NCI-H1105 (cell line): ENCODE results near the gene ATAD2B.
"Not testable (repeated sequence)": the region's sequence is repeated elsewhere in the genome, so short reads cannot be mapped to it uniquely, and the experiment has no call there.

ENCODE experiments used
- DNase-seq: peaks from one replicate; lab custom pipeline; 2025; lab: John Stamatoyannopoulos, UW

ATAD2B gene

DNA sequence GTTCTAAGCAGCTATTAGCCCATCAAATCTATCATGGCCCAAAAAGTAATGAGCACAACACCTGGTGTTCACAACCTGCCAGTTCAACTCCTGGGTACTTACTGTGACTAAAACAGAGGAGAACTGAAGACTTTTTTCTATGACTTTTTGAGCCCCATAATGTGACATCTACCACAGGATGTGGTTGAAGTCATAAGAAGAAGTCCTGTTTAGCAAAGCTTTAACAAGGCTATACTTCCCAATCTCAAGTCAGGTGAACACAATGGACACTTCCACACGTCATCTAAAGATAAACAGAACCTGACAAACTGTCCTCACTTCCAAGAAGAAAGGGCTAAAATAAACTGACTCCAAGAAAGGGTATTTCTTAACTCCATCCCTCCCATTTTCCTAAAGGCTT, 138.8 kb downstream of the ATAD2B start:
- DNase-seq: no peak

DNA sequence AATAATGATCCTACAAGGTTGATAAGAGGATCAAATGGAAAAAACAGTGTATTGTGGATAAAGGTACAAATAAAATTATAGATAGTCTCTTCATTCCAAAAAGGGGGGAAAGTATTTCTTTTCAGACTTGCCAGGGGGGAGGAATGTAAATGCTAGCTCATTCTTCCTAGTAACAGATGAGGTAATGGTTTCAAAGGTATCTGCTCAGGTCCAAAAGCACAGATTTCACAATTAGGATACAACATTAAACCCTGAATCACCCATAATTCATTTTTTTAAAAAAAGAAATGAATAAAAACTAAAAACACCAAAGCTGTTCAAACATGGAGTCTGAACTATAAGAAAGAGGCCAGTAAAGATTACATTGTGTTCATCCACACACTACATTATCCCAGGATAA, 142.0 kb downstream of the ATAD2B start:
- no peak for DNase-seq

DNA sequence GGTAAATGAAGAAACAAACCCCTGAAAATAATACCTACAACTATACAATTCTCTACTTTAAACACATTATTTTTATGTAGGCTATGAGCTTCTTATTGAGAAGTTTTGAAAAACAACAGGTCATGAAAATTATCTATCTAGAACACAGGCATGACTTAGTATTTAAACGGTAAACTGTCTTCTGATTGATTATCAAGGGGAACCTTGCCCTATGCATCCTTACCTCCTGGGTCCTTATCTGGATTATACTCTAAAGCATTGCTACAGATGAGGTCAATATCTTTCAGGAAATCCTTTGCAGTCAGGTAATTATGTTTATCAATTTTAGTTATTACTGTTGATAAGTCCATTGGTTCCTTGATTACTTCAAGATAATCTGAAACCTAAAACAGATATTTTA, 144.3 kb downstream of the ATAD2B start:
- no peak for DNase-seq

DNA sequence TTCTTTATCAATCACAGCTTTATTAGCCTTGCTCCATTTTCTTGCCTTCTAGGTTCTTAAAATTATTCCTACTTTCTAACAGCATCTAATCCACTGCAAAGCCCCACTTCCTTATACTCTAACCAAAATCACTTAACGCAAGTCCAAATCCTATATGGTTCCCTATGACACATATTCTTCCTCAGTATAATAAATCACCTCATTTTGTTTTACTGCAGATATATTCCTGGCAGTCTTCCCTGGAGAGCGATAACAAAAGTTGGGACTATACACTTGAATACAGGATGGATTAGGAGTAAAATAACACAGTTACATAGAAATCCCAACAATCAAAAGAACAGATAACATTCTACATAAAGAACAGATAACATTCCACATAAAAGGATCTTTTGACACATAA, 144.8 kb downstream of the ATAD2B start:
- DNase-seq: no peak

DNA sequence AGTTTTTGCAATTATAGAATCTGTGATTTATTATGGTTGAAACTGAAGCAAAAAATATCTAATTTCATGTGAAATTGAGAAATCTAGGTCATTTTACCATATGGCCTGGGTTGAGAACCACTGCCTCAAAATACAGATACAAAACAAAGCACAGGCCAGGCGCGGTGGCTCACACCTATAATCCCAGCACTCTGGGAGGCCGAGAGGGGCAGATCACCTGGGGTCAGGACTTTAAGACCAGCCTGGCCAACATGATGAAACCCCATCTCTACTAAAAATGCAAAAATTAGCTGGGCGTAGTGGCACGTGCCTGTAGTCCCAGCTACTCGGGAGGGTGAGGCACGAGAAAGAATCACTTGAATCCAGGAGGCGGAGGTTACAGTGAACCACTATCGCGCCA, 146.5 kb downstream of the ATAD2B start:
- DNase-seq: not testable (repeated sequence)

DNA sequence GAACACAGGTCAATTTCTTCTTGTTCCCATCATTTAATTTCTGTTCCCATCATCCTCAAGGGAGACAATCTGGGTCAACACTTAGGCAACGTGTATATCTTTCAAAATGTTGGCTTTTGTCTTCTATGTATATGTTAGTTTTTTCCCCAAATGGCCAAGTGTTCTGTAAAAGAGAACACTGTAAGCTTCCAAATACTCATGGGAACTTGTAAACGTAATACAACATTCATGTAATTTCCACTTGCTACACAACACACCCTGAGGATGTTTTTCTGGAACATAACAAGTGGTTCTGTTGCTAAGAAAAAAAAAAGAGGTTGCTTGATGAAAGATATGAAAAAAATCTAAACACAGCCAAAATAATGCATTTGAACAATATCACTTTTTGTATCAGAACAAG, 149.1 kb downstream of the ATAD2B start:
- no peak for DNase-seq

DNA sequence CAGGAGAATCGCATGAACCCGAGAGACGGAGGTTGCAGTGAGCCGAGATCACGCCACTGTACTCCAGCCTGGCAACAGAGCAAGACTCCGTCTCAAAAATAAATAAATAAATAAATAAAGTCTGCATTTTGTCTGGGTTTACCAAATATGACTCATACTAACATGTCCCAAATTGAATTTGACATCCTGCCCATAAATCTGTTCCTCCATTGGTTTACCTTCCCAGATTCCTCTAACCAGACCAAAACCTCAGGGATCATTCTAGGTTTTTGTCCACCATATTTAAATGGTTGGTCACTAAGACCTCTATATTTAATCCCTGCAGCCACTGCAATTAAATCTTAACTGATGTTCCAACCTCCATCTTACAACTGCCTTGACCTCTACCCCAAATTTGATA, 150.9 kb downstream of the ATAD2B start:
- DNase-seq: no peak

DNA sequence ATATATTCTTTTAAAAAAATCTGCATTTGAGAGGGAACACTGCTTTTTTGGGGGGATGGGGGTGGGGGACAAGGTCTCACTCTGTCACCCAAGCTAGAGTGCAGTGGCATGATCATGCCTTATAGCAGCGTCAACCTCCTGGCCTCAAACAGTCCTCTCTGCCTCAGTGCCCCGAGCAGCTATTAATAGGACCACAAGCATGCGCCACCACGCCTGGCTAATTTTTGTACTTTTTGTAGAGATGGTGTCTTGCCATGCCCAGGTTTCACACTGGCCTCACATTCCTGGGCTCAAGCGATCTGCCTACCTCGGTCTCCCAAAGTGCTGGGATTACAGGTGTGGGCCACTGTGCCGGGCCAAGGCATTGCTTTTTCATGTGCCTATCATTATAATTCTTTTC, 154.2 kb downstream of the ATAD2B start:
- no peak for DNase-seq

DNA sequence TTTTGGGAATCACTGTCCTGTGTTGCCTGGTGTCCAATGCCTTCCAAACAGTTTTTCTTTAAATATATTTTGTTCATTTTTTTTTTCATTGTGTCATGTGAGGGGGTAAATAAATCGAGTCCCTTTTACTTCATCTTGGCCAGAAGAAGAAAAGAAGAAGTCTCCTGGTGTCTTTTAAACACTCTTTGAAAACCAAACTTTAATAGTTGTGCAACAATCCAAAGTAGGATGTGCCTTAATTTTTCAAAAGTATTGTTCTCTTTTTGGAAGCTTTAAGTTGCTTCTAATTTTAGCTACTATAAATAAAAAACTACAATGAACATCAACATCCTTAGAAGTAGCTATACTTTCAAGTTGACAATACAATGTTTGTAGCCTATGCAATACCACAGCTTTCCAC, 154.9 kb downstream of the ATAD2B start:
- no peak for DNase-seq

DNA sequence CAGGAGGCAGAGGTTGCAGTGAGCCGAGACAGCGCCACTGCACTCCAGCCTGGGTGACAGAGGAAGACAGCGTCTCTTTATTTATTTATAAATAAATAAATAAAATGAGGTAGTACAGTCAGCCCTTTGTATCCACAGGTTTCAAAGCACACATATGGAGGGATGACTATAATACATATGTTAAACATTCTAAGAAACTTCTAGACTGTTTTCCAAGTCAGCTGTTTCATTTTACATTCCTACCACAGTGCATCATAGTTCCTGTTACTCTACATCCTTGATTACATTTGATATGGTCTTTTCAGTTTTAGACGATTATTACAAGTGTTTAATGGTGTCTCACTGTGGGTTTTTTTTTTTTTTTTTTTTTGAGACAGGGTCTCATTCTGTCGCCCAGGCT, 157.6 kb downstream of the ATAD2B start:
- DNase-seq: no peak

DNA sequence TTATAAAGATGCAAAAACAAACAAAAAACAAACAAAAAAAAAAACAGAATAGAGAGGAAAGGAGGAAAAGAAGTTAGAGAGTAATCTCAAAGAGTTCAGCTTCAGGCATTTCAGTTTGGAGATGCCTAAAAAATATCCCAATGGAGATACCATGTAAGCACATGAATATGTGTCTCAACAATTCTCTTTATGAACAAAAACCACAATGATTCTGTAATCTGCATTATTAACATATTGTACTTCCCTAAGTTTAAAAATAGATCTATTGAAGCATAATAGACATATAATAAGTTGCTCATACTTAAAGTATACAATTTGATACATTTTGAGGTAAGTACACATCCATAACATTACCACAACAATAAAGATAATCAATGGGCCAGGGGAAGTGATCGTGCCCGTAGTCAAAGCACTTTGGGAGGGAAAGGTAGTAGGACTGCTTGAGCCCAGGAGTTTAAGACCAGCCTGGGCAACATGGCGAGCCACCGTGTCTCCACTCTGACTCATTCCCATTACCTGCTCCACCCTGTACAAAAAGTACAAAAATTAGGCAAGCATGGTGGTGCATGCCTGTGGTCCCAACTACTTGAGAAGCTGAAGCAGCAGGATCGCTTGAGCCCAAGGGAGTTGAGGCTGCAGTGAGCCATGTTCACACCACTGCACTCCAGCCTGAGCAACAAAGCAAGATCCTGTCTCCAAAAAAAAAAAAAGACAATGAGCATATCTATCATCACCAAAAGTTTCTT, 158.9 kb downstream of the ATAD2B start:
- DNase-seq: no peak

DNA sequence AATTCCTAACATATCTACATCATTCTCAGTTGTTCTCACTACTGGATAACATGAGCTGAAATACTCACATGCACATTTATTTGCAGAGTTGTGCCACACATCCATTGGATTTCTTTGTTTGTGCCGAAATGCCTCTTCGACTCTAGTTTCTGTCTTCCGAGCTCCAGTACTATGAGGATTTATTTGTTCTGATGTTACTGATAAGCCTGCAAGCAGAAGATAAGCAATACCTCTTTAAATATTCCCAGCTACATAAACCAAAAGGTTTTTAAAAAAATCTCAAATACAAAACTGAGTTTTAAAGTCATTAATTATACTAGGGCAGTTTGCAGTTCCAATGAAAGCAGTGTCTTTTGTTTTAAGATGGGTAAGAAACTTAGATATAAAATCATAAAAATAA, 164.8 kb downstream of the ATAD2B start:
- DNase-seq: no peak

DNA sequence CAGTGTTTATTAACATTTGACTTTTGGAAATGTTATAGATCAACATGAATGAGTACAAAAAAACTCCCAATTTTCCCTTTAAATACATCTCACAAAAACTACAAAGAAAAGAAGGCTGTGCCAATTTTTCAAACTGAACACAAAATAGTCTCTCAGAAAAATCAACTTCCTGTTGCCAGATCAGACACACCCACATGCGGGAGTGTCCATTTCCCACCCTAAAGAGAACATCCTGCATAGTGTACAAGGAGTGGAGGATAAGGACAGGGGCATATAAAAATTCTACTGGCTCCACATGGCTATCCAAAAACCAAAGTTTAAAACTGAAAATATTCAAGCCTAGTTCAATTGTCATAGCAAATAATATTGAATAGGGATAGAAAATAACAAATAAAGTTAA, 165.3 kb downstream of the ATAD2B start:
- DNase-seq: no peak

DNA sequence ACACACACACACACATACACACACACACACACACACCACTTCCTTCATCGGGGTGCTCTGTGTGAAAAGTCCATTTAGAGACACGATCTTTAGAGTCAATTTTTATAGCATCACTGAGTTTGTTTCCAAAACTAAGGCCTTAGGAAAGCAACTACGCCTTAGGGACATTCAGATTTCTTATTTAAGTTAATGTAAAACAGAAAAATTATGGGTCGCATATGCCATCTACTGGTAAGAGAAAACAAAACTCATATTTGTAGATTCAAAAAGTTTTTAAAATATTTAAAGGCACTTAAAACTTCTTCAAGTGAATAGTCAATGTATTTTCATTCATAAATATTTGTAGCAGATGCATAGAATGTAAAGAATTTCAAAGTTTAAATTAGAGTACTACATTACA, 166.2 kb downstream of the ATAD2B start:
- DNase-seq: no peak

DNA sequence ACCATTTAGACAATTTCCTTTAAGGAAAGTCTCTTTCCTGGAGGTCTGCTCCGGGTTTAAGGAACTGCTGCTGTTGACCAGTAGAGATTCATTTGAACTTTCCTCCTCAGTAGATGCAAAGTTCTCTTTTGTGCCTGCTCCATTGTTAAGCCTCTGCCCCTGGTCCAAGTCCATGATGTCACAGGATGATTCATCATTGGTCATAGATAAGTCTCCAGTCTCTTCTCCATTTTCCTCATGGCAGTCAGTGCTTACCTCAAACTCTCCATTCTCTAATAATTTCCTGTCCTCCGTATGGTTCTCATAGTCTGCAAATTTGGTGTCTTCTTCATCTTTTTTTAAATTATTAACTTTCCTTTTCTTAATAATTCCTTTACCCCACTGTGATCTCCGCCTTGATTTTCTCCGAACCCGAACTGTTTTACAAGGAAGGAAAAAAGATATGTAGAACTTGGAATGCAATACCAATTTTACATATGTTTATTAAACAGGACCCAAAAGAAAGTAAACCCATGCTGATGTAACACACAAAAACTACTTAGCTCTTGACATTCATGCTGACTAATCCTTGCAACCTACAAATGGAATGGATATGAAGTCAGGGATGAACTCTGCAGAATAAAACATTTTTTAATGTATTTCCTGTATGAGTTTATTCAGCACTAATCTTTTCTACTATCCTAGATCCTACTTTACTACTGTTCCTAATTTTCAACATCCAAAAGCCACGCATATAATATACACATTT, 169.1 kb downstream of the ATAD2B start:
- DNase-seq: no peak

DNA sequence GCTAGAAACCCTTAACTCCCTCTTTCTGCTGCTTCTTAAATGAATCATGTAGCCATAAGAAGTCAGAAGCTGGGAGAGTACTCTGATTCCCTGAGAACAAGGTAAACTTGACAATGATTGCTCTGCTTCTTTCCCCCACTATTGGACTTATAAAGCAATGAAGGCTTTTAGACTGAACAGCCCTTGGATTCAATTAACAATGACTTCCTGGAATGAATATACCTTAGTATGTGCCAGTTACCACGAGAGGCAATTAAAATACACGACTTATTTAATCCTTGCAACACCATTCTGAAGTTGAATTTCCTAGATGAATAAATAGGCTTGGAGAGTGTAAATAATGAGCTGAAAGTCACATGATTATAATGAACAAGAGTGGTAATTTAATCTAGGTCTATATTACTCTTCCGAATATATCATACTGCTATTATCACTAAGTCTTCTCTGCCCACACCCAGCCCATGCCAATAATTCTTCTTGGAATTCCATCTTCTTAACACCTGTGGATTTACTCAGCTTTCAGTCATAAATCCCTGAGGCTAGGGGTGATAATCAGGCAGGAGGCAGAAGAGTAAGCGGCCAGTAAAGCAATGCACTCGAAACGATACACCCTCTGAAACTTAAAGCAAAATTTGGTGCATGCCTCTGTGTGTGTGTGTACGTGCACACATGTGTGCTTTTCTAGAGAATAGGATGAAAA, 170.2 kb downstream of the ATAD2B start:
- no peak for DNase-seq

DNA sequence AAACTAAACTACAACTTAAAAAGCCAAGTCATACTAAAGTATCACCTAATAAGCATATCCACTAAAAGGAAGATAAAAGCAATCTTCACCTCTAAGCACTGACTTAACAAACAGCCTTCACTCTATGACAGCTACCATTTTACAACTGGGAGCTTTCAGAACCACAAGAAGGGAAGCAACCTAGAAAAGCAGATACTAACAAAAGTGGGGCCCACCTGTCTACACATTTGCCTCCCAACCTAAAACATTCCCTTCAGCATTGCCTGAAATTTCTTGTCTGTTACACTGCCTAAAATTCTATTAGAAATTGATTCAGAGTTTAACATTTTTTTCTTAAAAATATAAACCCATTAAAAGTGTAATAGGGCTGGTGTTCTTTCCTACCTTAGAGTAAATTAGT, 172.0 kb downstream of the ATAD2B start:
- no peak for DNase-seq

DNA sequence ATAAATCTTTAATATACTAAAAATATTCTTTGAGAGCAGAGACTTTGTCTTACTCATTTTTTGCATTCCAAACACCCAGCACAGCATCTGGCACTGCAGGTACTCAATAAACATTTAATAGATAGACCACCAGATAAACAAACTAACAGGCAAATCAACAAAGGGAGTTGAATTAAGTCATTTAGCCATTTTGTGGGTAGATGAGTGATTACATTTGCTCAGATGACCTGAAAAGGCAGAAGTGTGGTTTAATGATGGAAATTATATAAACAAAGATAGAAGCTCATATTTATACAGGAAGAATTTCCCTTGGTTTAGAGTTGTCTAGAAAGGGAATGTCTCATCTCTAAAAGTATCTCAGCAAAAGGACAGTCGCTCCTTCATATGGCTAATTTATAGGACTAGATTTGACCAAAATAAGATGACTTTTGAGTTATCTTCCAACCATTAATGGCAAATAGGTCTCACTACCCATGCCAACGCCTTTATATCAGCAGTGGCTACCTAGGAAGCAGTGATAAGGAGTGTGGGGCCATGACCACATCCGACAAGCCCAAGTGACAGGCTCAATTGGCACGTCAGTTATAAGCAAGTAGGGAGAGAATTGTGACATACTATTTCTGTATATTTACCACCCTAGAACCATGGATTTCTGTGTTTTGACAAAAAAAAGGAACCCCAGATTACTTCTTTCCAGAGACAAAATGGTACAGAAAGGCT, 173.5 kb downstream of the ATAD2B start:
- no peak for DNase-seq

DNA sequence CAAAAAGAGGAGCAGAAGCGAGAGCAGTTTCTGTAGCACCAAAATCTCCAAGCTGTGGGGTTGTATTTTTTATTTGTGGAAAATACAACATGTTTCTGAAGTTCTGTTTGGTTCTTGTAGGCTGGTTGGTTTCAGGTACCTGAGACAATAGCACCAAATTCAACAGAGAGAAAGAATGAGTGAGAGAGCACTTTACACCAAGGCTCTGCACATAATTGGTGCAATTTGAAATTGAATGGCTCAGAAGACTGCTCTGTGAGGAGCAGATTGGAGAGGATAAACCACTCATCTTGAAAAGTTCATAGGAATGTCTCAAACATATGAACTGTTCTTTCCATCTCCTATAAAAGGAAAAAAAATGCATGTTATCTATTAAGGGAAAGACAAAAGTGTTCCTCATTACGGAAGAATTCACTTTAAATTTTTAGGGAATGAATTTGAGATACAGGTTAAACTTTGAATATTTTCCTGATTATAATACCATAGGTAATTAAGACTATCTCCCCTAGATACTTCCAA, 175.1 kb downstream of the ATAD2B start:
- no peak for DNase-seq

DNA sequence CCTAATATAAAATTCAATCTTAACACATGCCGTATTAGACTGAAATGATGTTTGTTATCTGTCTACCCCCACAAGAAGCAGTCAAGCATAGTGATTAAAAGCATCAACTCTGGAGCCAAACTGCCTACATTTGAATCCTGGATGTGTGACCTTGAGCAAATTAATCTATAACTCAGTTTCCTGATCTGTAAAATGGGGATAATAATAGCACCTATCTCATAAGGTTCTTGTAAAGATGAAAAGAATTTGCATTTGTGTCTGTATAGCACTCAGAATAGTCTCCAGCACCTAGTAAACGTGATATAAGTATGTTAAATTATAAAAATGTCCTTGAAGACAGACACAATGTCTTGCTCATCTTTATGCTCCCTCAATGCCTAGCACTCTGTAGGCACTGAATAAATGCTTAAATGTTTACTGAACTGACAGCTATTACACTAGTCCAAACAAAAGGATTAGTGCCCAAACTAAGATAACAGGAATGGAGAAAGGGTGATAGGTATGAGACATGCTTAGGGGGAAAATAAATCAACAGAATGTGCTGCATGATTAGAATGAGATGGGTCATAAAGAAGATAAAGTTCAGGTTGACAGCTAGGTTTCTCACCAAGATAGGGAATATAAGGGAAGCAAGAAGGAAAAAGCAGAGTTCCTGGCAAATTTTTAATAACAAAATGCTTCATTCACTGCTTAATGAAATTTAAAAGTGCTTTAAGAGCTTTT, 180.6 kb downstream of the ATAD2B start:
- DNase-seq: no peak

DNA sequence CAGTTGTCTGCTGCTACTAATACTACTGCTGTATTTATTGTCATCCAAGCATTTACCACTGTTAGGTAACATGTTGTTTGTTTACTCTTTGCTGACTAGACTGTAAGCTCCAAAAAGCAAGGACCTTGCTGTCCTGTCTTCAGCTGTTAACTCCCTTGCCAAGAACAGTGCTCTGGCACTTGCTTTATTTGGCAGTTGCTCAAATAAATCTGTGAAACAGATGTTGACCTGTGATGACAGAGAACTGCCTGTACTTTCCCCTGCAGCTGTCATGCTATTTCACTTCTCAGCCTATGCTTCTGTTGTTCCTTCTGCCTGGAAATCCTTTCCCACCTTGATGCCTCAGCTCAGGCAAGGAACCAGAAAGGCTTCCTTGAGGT, 181.2 kb downstream of the ATAD2B start:
- no peak for DNase-seq
